ENCODE results near the gene CUL1.

Gene CUL1

GRCh38 chr7:148824864-148825263 is 126.2 kb downstream of the CUL1 start:
- Histone ChIP-seq H3K9ac (ENCODE audit: low read length) (no peak overlapping the region), H3K27me3 (ENCODE audit: insufficient read depth, low read length) (no peaks in the 10 kb centered on the region), H3K14ac (ENCODE audit: low read length) (no peak overlapping the region), H2BK12ac (ENCODE audit: low read length) (no peak overlapping the region), H2BK120ac (ENCODE audit: insufficient read depth, low read length, poor library complexity) (no peak overlapping the region), H2AK5ac (ENCODE audit: low read length) (no peak overlapping the region), H4K8ac (ENCODE audit: low read depth, low read length) (no peak overlapping the region), H3K4me1 (ENCODE audit: control insufficient read depth in 1 of 2, insufficient read depth in 2 of 2, low read length in 2 of 2) (no peaks in the 10 kb centered on the region), H2AFZ (ENCODE audit: insufficient read depth, low read length, poor library complexity) (no peak overlapping the region), H3K36me3 (ENCODE audit: control insufficient read depth in 1 of 2, insufficient read depth in 2 of 2, low read length in 2 of 2) (peaks cover 3 to 4% of the 10 kb centered on the region in 2 experiments), H4K12ac (ENCODE audit: low read depth, low read length) (no peak overlapping the region), H4K91ac (ENCODE audit: low read depth, low read length) (no peak overlapping the region), H3K79me2 (ENCODE audit: control insufficient read depth, insufficient read depth, low read length, poor library complexity) (no peaks in the 10 kb centered on the region), H3K4me2 (ENCODE audit: low read length) (no peak overlapping the region), H3K27ac (ENCODE audit: low read depth, low read length) (no peak overlapping the region), H3K18ac (ENCODE audit: low read length) (no peak overlapping the region), H3K9me3 (ENCODE audit: insufficient read depth, low read depth, low read length) (no peaks in the 10 kb centered on the region), H3K23ac (ENCODE audit: low read length) (no peak overlapping the region), H3K4me3 (ENCODE audit: low read depth, low read length) (no peak overlapping the region), H2BK5ac (ENCODE audit: low read depth, low read length, poor library complexity) (no peak overlapping the region), H3K79me1 (ENCODE audit: low read length) (no peaks in the 10 kb centered on the region), H3K4ac (ENCODE audit: low read depth, low read length) (no peak overlapping the region)
- no peak for DNase-seq
- no CpG with 5 or more reads among the region's 2 CpGs for WGBS (ENCODE audit: extremely low coverage, insufficient coverage, insufficient read length)

GRCh38 chr7:148825338-148825737 is 126.6 kb downstream of the CUL1 start:
- no peak overlapping the region for H3K4me3 ChIP-seq (ENCODE audit: low read depth, low read length)

GRCh38 chr7:148828965-148829364 is 130.3 kb downstream of the CUL1 start:
- Histone ChIP-seq H3K9ac (ENCODE audit: low read length) (no peak overlapping the region), H3K4me1 (ENCODE audit: control insufficient read depth in 1 of 2, insufficient read depth in 2 of 2, low read length in 2 of 2) (no peaks in the 10 kb centered on the region), H3K14ac (ENCODE audit: low read length) (no peak overlapping the region), H4K8ac (ENCODE audit: low read depth, low read length) (no peak overlapping the region), H3K4me2 (ENCODE audit: low read length) (no peak overlapping the region), H3K4ac (ENCODE audit: low read depth, low read length) (no peak overlapping the region), H3K79me2 (ENCODE audit: control insufficient read depth, insufficient read depth, low read length, poor library complexity) (no peaks in the 10 kb centered on the region), H3K27ac (ENCODE audit: low read depth, low read length) (no peak overlapping the region), H3K27me3 (ENCODE audit: insufficient read depth, low read length) (no peaks in the 10 kb centered on the region), H2BK120ac (ENCODE audit: insufficient read depth, low read length, poor library complexity) (no peak overlapping the region), H2AK5ac (ENCODE audit: low read length) (no peak overlapping the region), H2AFZ (ENCODE audit: insufficient read depth, low read length, poor library complexity) (no peak overlapping the region), H4K12ac (ENCODE audit: low read depth, low read length) (no peak overlapping the region), H4K91ac (ENCODE audit: low read depth, low read length) (no peak overlapping the region), H2BK5ac (ENCODE audit: low read depth, low read length, poor library complexity) (no peak overlapping the region), H3K23ac (ENCODE audit: low read length) (no peak overlapping the region), H3K36me3 (ENCODE audit: control insufficient read depth in 1 of 2, insufficient read depth in 2 of 2, low read length in 2 of 2) (peaks cover 0 to 7% of the 10 kb centered on the region in 2 experiments), H3K4me3 (ENCODE audit: low read depth, low read length) (no peak overlapping the region), H3K9me3 (ENCODE audit: insufficient read depth, low read depth, low read length) (no peaks in the 10 kb centered on the region), H3K18ac (ENCODE audit: low read length) (no peak overlapping the region), H3K79me1 (ENCODE audit: low read length) (no peaks in the 10 kb centered on the region), H2BK12ac (ENCODE audit: low read length) (no peak overlapping the region)
- no peak for DNase-seq
- no CpG with 5 or more reads among the region's 1 CpG for WGBS (ENCODE audit: extremely low coverage, insufficient coverage, insufficient read length)

More at GRCh38 chr7:148825338-148825737, 126.6 kb downstream of the CUL1 start:
- no peak overlapping the region for H2AFZ ChIP-seq (ENCODE audit: insufficient read depth, low read length, poor library complexity)
- H2BK120ac ChIP-seq (ENCODE audit: insufficient read depth, low read length, poor library complexity) = no peak overlapping the region
- no peak overlapping the region for H3K27ac ChIP-seq (ENCODE audit: low read depth, low read length)
- no peaks in the 10 kb centered on the region for H3K79me2 ChIP-seq (ENCODE audit: control insufficient read depth, insufficient read depth, low read length, poor library complexity)
- no peak overlapping the region for H3K14ac ChIP-seq (ENCODE audit: low read length)
- H3K9me3 ChIP-seq (ENCODE audit: insufficient read depth, low read depth, low read length) = no peaks in the 10 kb centered on the region
- H3K4ac ChIP-seq (ENCODE audit: low read depth, low read length) = no peak overlapping the region
- no peaks in the 10 kb centered on the region for H3K27me3 ChIP-seq (ENCODE audit: insufficient read depth, low read length)
- no peaks in the 10 kb centered on the region for H3K4me1 ChIP-seq (ENCODE audit: control insufficient read depth in 1 of 2, insufficient read depth in 2 of 2, low read length in 2 of 2)
- no peak overlapping the region for H3K4me2 ChIP-seq (ENCODE audit: low read length)
- no peak overlapping the region for H2BK5ac ChIP-seq (ENCODE audit: low read depth, low read length, poor library complexity)
- H4K12ac ChIP-seq (ENCODE audit: low read depth, low read length) = no peak overlapping the region
- no peak overlapping the region for H3K18ac ChIP-seq (ENCODE audit: low read length)
- WGBS (ENCODE audit: extremely low coverage, insufficient coverage, insufficient read length) = no CpG with 5 or more reads among the region's 5 CpGs
- no peaks in the 10 kb centered on the region for H3K79me1 ChIP-seq (ENCODE audit: low read length)
- H3K23ac ChIP-seq (ENCODE audit: low read length) = no peak overlapping the region
- H4K91ac ChIP-seq (ENCODE audit: low read depth, low read length) = no peak overlapping the region
- H2BK12ac ChIP-seq (ENCODE audit: low read length) = no peak overlapping the region
- H4K8ac ChIP-seq (ENCODE audit: low read depth, low read length) = no peak overlapping the region
- peaks cover 4 to 6% of the 10 kb centered on the region in 2 experiments for H3K36me3 ChIP-seq (ENCODE audit: control insufficient read depth in 1 of 2, insufficient read depth in 2 of 2, low read length in 2 of 2)
- no peak overlapping the region for H2AK5ac ChIP-seq (ENCODE audit: low read length)
- DNase-seq = no peak
- no peak overlapping the region for H3K9ac ChIP-seq (ENCODE audit: low read length)

- no peak overlapping the region for H3K18ac ChIP-seq (ENCODE audit: low read length)
- no peak overlapping the region for H3K4me2 ChIP-seq (ENCODE audit: low read length)
- no peaks in the 10 kb centered on the region for H3K27me3 ChIP-seq (ENCODE audit: insufficient read depth, low read length)
- H4K91ac ChIP-seq (ENCODE audit: low read depth, low read length) = no peak overlapping the region
- H4K12ac ChIP-seq (ENCODE audit: low read depth, low read length) = no peak overlapping the region
- no peak overlapping the region for H3K27ac ChIP-seq (ENCODE audit: low read depth, low read length)
- H3K14ac ChIP-seq (ENCODE audit: low read length) = no peak overlapping the region
- H3K4me1 ChIP-seq (ENCODE audit: control insufficient read depth in 1 of 2, insufficient read depth in 2 of 2, low read length in 2 of 2) = no peaks in the 10 kb centered on the region
- H3K4ac ChIP-seq (ENCODE audit: low read depth, low read length) = no peak overlapping the region
- no peak overlapping the region for H2AFZ ChIP-seq (ENCODE audit: insufficient read depth, low read length, poor library complexity)
- WGBS (ENCODE audit: extremely low coverage, insufficient coverage, insufficient read length) = no CpG with 5 or more reads among the region's 5 CpGs
- no peak overlapping the region for H3K23ac ChIP-seq (ENCODE audit: low read length)
- no peaks in the 10 kb centered on the region for H3K79me1 ChIP-seq (ENCODE audit: low read length)
- no peak for DNase-seq
- no peak overlapping the region for H2AK5ac ChIP-seq (ENCODE audit: low read length)
- no peak overlapping the region for H3K9ac ChIP-seq (ENCODE audit: low read length)
- peaks cover 3 to 5% of the 10 kb centered on the region in 2 experiments for H3K36me3 ChIP-seq (ENCODE audit: control insufficient read depth in 1 of 2, insufficient read depth in 2 of 2, low read length in 2 of 2)
- no peak overlapping the region for H2BK5ac ChIP-seq (ENCODE audit: low read depth, low read length, poor library complexity)
- H2BK120ac ChIP-seq (ENCODE audit: insufficient read depth, low read length, poor library complexity) = no peak overlapping the region
- H2BK12ac ChIP-seq (ENCODE audit: low read length) = no peak overlapping the region
- no peaks in the 10 kb centered on the region for H3K9me3 ChIP-seq (ENCODE audit: insufficient read depth, low read depth, low read length)
- H3K4me3 ChIP-seq (ENCODE audit: low read depth, low read length) = no peak overlapping the region
- H3K79me2 ChIP-seq (ENCODE audit: control insufficient read depth, insufficient read depth, low read length, poor library complexity) = no peaks in the 10 kb centered on the region
- no peak overlapping the region for H4K8ac ChIP-seq (ENCODE audit: low read depth, low read length)
Measured at GRCh38 chr7:148830897-148831692, 132.4 kb downstream of the CUL1 start.

Data from trophoblast cell (in vitro differentiated cells and primary cell).